ENCODE data around the gene SAMD13.
"Not testable (repeated sequence)": the region's sequence is repeated elsewhere in the genome, so short reads cannot be mapped to it uniquely, and the experiment has no call there.

SAMD13 gene

GRCh38 chr1:84282780-84283333 is 18.7 kb upstream of the SAMD13 start:
- Histone ChIP-seq H3K4me3 (no peak overlapping the region), H3K27ac (no peak overlapping the region)

GRCh38 chr1:84283381-84283780 is 18.1 kb upstream of the SAMD13 start:
- Histone ChIP-seq H3K4me3 (no peak overlapping the region), H3K27ac (no peak overlapping the region)

GRCh38 chr1:84286071-84286470 is 15.4 kb upstream of the SAMD13 start:
- Histone ChIP-seq H3K4me3 (no peak overlapping the region), H3K27ac (no peak overlapping the region)

GRCh38 chr1:84287389-84287788 is 14.1 kb upstream of the SAMD13 start:
- H3K27ac ChIP-seq, H3K4me3 ChIP-seq: not testable (repeated sequence)

- no peak overlapping the region for H3K4me3 ChIP-seq
- H3K27ac ChIP-seq, result no peak overlapping the region
These were observed 12.2 kb upstream of the SAMD13 start for GRCh38 chr1:84289169-84289785.

GRCh38 chr1:84291882-84292655 is 9.4 kb upstream of the SAMD13 start:
- Histone ChIP-seq H3K4me3 (no peak overlapping the region), H3K27ac (no peak overlapping the region)

GRCh38 chr1:84293766-84294165 is 7.7 kb upstream of the SAMD13 start:
- Histone ChIP-seq H3K4me3 (no peak overlapping the region), H3K27ac (no peak overlapping the region)

GRCh38 chr1:84294751-84295150 is 6.8 kb upstream of the SAMD13 start:
- H3K4me3 ChIP-seq, result no peak overlapping the region
- no peak overlapping the region for H3K27ac ChIP-seq

GRCh38 chr1:84297546-84298244 is 3.8 kb upstream of the SAMD13 start:
- Histone ChIP-seq H3K27ac (peak overlapping the region in 9 of 21 experiments; percentile 79 to 90 (median 86)), H3K4me3 (peak overlapping the region; percentile 67 to 83 (median 76))

GRCh38 chr1:84298328-84298683 is 3.2 kb upstream of the SAMD13 start:
- Histone ChIP-seq H3K27ac (peak overlapping the region; percentile 52 to 92 (median 83)), H3K4me3 (peak overlapping the region; percentile 67 to 83 (median 76))

GRCh38 chr1:84298684-84299535 is 2.6 kb upstream of the SAMD13 start:
- peak overlapping the region; percentile 52 to 92 (median 83) for H3K27ac ChIP-seq

GRCh38 chr1:84299536-84300170 is 1.9 kb upstream of the SAMD13 start:
- H3K27ac ChIP-seq, result peak overlapping the region in 14 of 21 experiments; percentile 8 to 90 (median 83)
- peak overlapping the region in 5 of 7 experiments; percentile 73 to 83 (median 76) for H3K4me3 ChIP-seq

More at GRCh38 chr1:84298684-84299535, 2.6 kb upstream of the SAMD13 start:
- peak overlapping the region; percentile 67 to 83 (median 76) for H3K4me3 ChIP-seq

GRCh38 chr1:84300501-84300900 is 1.0 kb upstream of the SAMD13 start:
- peak overlapping the region in 6 of 21 experiments; percentile 8 to 73 (median 46) for H3K27ac ChIP-seq
- H3K4me3 ChIP-seq, result no peak overlapping the region

- peak overlapping the region in 11 of 21 experiments; percentile 4 to 51 (median 42) for H3K27ac ChIP-seq
- H3K4me3 ChIP-seq, result peak overlapping the region in 2 of 7 experiments; percentile 8 to 23
These were observed 377 bp downstream of the SAMD13 start for GRCh38 chr1:84301785-84302385.

GRCh38 chr1:84303314-84303830 is 1.9 kb downstream of the SAMD13 start:
- H3K27ac ChIP-seq, result peak overlapping the region in 15 of 21 experiments; percentile 26 to 69 (median 54)

GRCh38 chr1:84307398-84307797 is 5.9 kb downstream of the SAMD13 start:
- H3K4me3 ChIP-seq, result no peak overlapping the region
- H3K27ac ChIP-seq, result no peak overlapping the region

More at GRCh38 chr1:84303314-84303830, 1.9 kb downstream of the SAMD13 start:
- peak overlapping the region in 1 of 7 experiments; percentile 23 for H3K4me3 ChIP-seq

- no peak overlapping the region for H3K27ac ChIP-seq
- no peak overlapping the region for H3K4me3 ChIP-seq
These were observed 9.8 kb downstream of the SAMD13 start for GRCh38 chr1:84311296-84311695.

- Histone ChIP-seq H3K27ac (no peak overlapping the region), H3K4me3 (no peak overlapping the region)
These were observed 18.2 kb downstream of the SAMD13 start for GRCh38 chr1:84319662-84320061.
